ENCODE data around the gene UNK.
"Not testable (repeated sequence)": the region's sequence is repeated elsewhere in the genome, so short reads cannot be mapped to it uniquely, and the experiment has no call there.

Gene UNK

GRCh38 chr17:75806822-75807500 is 22.4 kb downstream of the UNK start:
- DNase-seq (ENCODE audit: low read depth) = no peak

GRCh38 chr17:75807861-75808260 is 23.3 kb downstream of the UNK start:
- DNase-seq (ENCODE audit: low read depth) = no peak

- DNase-seq (ENCODE audit: low read depth) = no peak
Observed at GRCh38 chr17:75808549-75808904, 23.9 kb downstream of the UNK start.

- peak; percentile 46 for DNase-seq (ENCODE audit: low read depth)
Observed at GRCh38 chr17:75808905-75809621, 24.5 kb downstream of the UNK start.

- DNase-seq (ENCODE audit: low read depth) = no peak
Observed at GRCh38 chr17:75809631-75810111, 25.1 kb downstream of the UNK start.

- DNase-seq (ENCODE audit: low read depth) = no peak
Observed at GRCh38 chr17:75810216-75810615, 25.6 kb downstream of the UNK start.

GRCh38 chr17:75810756-75811155 is 26.1 kb downstream of the UNK start:
- DNase-seq (ENCODE audit: low read depth) = not testable (repeated sequence)

GRCh38 chr17:75811174-75811573 is 26.6 kb downstream of the UNK start:
- DNase-seq (ENCODE audit: low read depth) = no peak

- no peak for DNase-seq (ENCODE audit: low read depth)
Observed at GRCh38 chr17:75812096-75813013, 27.7 kb downstream of the UNK start.

GRCh38 chr17:75813081-75814020 is 28.7 kb downstream of the UNK start:
- no peak for DNase-seq (ENCODE audit: low read depth)

- DNase-seq (ENCODE audit: low read depth) = no peak
Observed at GRCh38 chr17:75814021-75814395, 29.4 kb downstream of the UNK start.

GRCh38 chr17:75814900-75815373 is 30.3 kb downstream of the UNK start:
- DNase-seq (ENCODE audit: low read depth) = peak; percentile 32

GRCh38 chr17:75815399-75815798 is 30.8 kb downstream of the UNK start:
- no peak for DNase-seq (ENCODE audit: low read depth)

- no peak for DNase-seq (ENCODE audit: low read depth)
Observed at GRCh38 chr17:75816693-75817092, 32.1 kb downstream of the UNK start.

- DNase-seq (ENCODE audit: low read depth) = no peak
Observed at GRCh38 chr17:75817571-75817970, 33.0 kb downstream of the UNK start.

- no peak for DNase-seq (ENCODE audit: low read depth)
Observed at GRCh38 chr17:75818326-75818885, 33.8 kb downstream of the UNK start.

- DNase-seq (ENCODE audit: low read depth) = no peak
Observed at GRCh38 chr17:75819116-75819515, 34.5 kb downstream of the UNK start.

- no peak for DNase-seq (ENCODE audit: low read depth)
Observed at GRCh38 chr17:75819678-75820077, 35.1 kb downstream of the UNK start.

- no peak for DNase-seq (ENCODE audit: low read depth)
Observed at GRCh38 chr17:75820094-75821080, 35.8 kb downstream of the UNK start.

- DNase-seq (ENCODE audit: low read depth) = no peak
Observed at GRCh38 chr17:75821552-75821951, 36.9 kb downstream of the UNK start.

Measured in GM04504 (cell line).